Retinal pigment epithelial cell (primary cell): ENCODE data around the gene THRSP.

ENCODE experiments used
- DNase-seq: peaks from one replicate; pipeline ENCODE4 v3.0.0-alpha.2; 2010; ENCODE audit warnings: low read depth
- H3K4me3 ChIP-seq: 2 replicates; pipeline ENCODE4 v1.5.1; 2011; ENCODE audit warnings: mild to moderate bottlenecking, low read length, control low read depth, moderate library complexity
- TF ChIP-seq, protein P1 (sequence below): conservative IDR thresholded peaks from 2 replicates; pipeline ENCODE4 v1.5.1; 2011; ENCODE audit warnings: low read depth, low read length, control low read depth, inconsistent platforms

Gene THRSP

DNA sequence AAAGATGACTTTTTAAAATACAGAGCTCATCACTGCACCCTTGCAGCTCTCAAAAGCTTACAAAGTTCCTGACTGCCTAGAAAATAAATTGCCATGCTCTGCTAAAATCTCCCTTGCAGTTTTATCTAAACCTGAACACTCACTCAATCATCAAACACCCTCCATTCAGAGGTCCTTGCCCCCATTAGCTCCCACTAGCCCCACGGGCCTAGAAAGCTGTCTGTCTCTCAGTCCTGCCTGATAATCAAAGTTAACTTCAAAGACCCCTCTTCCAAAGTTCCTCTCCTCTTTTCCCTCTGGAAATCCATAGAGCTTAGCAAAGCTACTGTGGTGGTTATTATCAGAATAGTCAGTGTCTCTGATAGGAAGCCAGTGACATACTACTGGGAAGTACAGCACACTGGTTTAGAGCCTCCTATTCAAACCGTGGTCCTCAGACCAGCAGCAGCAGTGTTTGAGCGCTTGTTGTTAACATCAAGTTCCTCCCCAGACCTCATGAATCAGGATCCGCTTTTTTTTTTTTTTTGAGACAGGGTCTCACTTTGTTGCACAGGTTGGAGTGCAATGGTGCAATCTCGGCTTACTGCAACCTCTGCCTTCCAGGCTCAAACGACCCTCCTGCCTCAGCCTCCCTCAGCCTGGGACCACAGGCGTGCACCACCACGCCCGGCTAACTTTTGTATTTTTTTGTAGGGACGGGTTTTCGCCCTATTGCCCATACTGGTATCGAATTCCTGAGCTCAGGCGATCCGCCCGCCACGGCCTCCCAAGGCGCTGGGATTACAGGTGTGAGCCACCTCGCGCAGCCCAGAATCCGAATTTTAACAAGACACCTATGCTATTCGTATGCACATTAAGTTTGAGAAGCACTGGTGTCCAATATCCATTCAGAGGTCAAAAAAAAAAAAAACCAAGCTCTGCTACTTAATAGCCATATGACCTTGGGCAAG is 14.8 kb downstream of the THRSP start:
- DNase-seq: no peak
- TF ChIP-seq, protein P1, sequence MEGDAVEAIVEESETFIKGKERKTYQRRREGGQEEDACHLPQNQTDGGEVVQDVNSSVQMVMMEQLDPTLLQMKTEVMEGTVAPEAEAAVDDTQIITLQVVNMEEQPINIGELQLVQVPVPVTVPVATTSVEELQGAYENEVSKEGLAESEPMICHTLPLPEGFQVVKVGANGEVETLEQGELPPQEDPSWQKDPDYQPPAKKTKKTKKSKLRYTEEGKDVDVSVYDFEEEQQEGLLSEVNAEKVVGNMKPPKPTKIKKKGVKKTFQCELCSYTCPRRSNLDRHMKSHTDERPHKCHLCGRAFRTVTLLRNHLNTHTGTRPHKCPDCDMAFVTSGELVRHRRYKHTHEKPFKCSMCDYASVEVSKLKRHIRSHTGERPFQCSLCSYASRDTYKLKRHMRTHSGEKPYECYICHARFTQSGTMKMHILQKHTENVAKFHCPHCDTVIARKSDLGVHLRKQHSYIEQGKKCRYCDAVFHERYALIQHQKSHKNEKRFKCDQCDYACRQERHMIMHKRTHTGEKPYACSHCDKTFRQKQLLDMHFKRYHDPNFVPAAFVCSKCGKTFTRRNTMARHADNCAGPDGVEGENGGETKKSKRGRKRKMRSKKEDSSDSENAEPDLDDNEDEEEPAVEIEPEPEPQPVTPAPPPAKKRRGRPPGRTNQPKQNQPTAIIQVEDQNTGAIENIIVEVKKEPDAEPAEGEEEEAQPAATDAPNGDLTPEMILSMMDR: no peak
- peak overlapping the region; percentile 90 for H3K4me3 ChIP-seq

GRCh38 chr11:78079232-78080083 is 15.8 kb downstream of the THRSP start, which contains the start of gene NDUFC2:
NDUFC2 (minus strand) TSS chr11:78079862; CDS start chr11:78079744, 118 bp downstream.
- peak; percentile 46 for DNase-seq
- peak within 1 kb of the TSS; percentile 90 for H3K4me3 ChIP-seq
- TF ChIP-seq, protein P1: no peak

DNA sequence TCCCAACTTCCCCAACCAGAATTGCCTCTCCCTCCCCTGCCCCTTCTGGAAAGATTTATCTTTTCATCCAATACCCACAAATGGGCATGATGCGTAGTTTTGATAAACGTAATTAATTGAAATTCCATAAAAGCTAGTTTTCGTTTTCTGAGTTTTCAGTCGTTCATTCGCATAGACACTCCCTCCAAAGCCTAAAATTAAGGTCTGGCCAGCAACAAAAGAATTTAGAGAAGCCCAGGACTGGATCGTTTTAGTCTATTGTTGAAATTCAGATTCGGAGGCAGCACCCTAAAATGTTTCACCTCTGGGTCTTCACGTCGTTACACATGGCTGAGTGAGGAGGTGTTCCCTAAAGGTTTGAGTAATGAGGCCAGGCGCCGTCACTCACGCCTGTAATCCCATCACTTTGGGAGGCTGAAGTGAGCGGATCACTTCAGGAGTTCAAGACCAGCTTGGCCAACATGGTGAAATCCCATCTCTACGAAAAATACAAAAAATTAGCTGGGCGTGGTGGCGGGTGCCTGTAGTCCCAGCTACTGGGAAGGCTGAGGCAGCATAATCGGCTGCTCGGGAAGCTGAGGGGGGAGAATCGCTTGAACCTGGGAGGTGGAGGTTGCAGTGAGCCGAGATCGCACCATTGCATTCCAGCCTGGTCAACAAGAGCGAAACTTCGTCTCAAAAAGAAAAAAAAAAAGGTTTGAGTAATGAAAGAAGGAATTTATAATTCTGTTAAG is 16.6 kb downstream of the THRSP start:
- DNase-seq: no peak
- TF ChIP-seq, protein P1: no peak
- H3K4me3 ChIP-seq: peak overlapping the region; percentile 90

DNA sequence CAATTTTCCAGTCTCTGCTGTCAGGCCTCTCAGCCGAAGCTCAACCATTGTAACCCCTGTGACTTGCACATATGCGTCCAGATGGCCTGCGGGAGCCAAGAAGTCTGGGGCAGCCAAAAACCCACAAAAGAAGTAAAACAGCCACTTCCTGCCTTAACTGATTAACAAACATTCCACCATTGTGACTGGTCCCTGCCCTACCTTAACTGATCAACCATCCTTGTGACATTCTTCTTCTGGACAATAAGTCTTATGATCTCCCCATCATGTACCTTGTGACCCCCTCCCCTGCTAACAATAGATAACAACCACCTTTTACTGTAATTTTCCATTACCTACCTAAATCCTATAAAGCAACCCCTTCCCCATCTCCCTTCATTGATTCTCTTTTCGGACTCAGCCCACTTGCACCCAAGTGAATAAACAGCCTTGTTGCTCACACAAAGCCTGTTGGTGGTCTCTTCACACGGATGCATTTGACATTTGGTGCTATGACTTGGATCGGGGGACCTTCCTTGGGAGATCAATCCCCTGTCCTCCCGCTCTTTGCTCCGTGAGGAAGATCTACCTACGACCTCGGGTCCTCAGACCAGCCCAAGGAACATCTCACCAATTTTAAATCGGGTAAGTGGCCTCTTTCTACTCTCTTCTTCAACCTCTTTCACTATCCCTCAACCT is 17.3 kb downstream of the THRSP start:
- no peak for DNase-seq
- no peak overlapping the region for H3K4me3 ChIP-seq
- TF ChIP-seq, protein P1: no peak

- TF ChIP-seq, protein P1: no peak
- H3K4me3 ChIP-seq: no peak overlapping the region
Observed at GRCh38 chr11:78081583-78081982, 17.9 kb downstream of the THRSP start.

DNA sequence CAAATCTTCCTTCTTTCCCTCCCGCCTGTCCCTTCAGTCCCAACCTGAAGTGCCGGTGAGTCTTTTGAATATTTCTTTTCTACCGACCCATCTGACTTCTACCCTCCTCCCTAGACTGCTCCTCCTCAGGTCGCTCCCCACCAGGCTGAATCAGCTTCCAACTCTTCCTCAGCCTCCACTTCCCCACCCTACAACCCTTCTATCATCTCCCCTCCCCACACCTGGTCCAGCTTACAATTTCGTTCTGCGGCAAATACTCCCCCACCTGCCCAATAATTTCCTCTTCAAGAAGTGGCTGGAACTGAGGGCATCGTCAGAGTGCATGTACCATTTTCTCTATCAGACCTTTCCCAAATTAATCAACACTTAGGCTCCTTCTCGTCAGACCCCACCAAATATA is 18.5 kb downstream of the THRSP start:
- TF ChIP-seq, protein P1: no peak
- DNase-seq: no peak
- no peak overlapping the region for H3K4me3 ChIP-seq

More at GRCh38 chr11:78081583-78081982, 17.9 kb downstream of the THRSP start:
- no peak for DNase-seq
